Brain microvascular endothelial cell (primary cell): Measurements from ENCODE around the gene AZU1.

ENCODE experiments used
- DNase-seq: peaks from one replicate; pipeline ENCODE4 v3.0.0-alpha.2; 2020
- H3K27ac ChIP-seq: fragments of 250-450 bp; sonication (Bioruptor Pico); 2 replicates; pipeline ENCODE4 v1.5.1; 2020; ENCODE audit warnings: mild to moderate bottlenecking, moderate library complexity
- H3K27me3 ChIP-seq: fragments of 250-450 bp; sonication (Bioruptor Pico); replicated peaks from 2 replicates; pipeline ENCODE4 v1.5.1; 2020; ENCODE audit warnings: mild to moderate bottlenecking
- H3K36me3 ChIP-seq: fragments of 250-450 bp; sonication (Bioruptor Pico); replicated peaks from 2 replicates; pipeline ENCODE4 v1.5.1; 2020; ENCODE audit warnings: mild to moderate bottlenecking
- H3K4me3 ChIP-seq: 2 replicates; pipeline ENCODE4 v1.5.1; 2011; ENCODE audit warnings: low read depth, mild to moderate bottlenecking, control low read depth, low read length, moderate library complexity
- in situ Hi-C: cut with HindIII; loops from 2 replicates; pipeline ENCODE4 v1.10.0; 2017; ENCODE audit warnings: low sequenced_read_pairs, low pct_ligation_motif_present
- TF ChIP-seq, protein P1 (sequence below): IDR thresholded peaks from 2 replicates; pipeline ENCODE4 v1.5.1; 2011; ENCODE audit warnings: low read depth, mild to moderate bottlenecking, moderate library complexity, low read length, control low read depth, inconsistent platforms; ENCODE audit errors: missing control alignments

AZU1 gene

GRCh38 chr19:799076-799881, 28.4 kb upstream of the AZU1 start:
- H3K27ac ChIP-seq = peak overlapping the region; percentile 90
- TF ChIP-seq, protein P1, sequence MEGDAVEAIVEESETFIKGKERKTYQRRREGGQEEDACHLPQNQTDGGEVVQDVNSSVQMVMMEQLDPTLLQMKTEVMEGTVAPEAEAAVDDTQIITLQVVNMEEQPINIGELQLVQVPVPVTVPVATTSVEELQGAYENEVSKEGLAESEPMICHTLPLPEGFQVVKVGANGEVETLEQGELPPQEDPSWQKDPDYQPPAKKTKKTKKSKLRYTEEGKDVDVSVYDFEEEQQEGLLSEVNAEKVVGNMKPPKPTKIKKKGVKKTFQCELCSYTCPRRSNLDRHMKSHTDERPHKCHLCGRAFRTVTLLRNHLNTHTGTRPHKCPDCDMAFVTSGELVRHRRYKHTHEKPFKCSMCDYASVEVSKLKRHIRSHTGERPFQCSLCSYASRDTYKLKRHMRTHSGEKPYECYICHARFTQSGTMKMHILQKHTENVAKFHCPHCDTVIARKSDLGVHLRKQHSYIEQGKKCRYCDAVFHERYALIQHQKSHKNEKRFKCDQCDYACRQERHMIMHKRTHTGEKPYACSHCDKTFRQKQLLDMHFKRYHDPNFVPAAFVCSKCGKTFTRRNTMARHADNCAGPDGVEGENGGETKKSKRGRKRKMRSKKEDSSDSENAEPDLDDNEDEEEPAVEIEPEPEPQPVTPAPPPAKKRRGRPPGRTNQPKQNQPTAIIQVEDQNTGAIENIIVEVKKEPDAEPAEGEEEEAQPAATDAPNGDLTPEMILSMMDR = peak; percentile 44
- H3K27me3 ChIP-seq = no peaks in the 10 kb centered on the region
- DNase-seq = no peak
- peaks cover 51% of the 10 kb centered on the region for H3K36me3 ChIP-seq
- peak overlapping the region; percentile 90 for H3K4me3 ChIP-seq
- in situ Hi-C loops = no loop called here

- TF ChIP-seq, protein P1 = no peak
- Histone ChIP-seq H3K27ac (no peak overlapping the region), H3K27me3 (no peaks in the 10 kb centered on the region), H3K36me3 (peaks cover 63% of the 10 kb centered on the region), H3K4me3 (peak overlapping the region; percentile 37)
- in situ Hi-C loops = no loop called here
- DNase-seq = no peak
Observed at GRCh38 chr19:800360-801029, 27.1 kb upstream of the AZU1 start.

DNA sequence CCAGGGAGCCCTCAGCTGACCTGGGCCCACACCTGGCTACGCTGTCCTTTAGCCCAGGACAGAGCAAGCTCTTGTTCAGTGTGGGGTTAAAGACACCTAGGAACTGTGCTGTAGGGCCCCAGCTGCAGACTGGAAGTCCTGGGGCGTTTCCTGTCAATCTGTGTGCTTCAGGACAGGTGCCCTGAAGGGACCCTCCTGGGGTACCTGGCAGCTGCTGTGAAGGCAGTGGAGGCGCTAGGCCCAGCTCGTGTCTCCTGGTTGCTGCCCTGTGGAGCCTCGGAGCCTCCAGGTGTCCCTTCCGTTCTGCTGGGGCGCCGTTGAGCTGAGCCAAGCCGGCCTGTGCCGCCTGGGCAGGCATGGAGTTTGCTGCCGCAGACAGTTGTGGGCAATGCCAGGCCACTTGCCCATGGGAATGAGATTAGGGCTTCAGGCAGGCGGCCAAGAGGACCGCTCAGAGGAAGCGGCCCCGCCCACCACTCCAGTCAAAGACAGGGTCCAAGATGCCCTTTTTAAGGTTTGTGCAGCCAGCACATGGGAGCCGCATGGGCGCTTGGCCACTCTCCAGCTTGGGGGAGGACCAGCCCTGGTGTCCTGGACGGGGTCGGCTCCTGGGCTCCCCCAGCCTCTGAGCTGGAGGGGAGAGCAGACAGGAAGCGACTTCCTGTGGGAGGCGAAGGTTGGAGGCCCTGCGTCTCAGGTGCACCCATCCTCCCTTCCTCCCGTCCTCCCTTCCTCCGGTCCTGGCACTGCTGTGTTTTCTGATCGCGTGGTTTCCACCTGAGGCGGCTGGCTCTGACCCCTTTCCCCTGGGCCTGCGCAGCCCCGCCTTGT, 26.4 kb upstream of the AZU1 start:
- in situ Hi-C loops = no loop called here
- Histone ChIP-seq H3K27me3 (no peaks in the 10 kb centered on the region), H3K27ac (no peak overlapping the region), H3K36me3 (peaks cover 71% of the 10 kb centered on the region), H3K4me3 (peak overlapping the region; percentile 37)
- TF ChIP-seq, protein P1 = no peak
- no peak for DNase-seq

- no peak for DNase-seq
- no peaks in the 10 kb centered on the region for H3K27me3 ChIP-seq
- H3K27ac ChIP-seq = peak overlapping the region; percentile 37
- peak overlapping the region; percentile 37 for H3K4me3 ChIP-seq
- in situ Hi-C loops = no loop called here
- peaks cover 78% of the 10 kb centered on the region for H3K36me3 ChIP-seq
- TF ChIP-seq, protein P1 = no peak
Observed at GRCh38 chr19:801861-802497, 25.7 kb upstream of the AZU1 start.

DNA sequence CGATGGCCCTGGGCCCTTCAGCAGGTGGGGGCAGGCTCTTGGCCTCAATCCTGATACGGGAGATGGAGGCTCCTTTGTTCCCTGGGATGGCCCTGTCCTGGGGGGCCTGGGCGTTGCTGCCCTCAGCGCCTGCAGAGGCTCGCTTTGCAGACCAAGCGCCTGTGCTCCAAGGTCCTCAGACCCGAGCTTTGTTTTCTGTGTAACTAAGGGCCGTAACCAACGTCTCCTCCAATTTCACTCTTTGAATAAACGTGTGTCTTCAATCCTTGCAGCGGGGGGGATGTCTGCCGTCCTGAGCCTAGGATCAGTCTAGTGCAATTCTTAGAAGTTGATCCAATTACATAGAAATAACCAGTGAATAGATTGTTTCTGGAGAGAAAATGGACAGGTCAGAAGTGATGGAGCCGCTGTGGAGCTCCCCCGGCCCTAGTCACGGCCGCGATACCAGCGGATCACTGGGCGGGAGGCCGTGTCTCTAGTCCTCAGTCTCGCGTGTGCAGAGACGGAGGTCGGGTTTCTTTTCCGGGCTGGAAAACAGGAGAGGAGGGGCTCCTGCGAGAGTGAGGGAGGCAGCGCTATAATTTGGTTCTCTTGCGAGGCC, 25.0 kb upstream of the AZU1 start:
- Histone ChIP-seq H3K4me3 (peak overlapping the region; percentile 15), H3K36me3 (peaks cover 84% of the 10 kb centered on the region), H3K27me3 (no peaks in the 10 kb centered on the region), H3K27ac (peak overlapping the region; percentile 37)
- in situ Hi-C loops = no loop called here
- DNase-seq = peak; percentile 50
- TF ChIP-seq, protein P1 = no peak
